HUES48 (cell line): ENCODE data around the gene SUFU.
"Not testable (repeated sequence)": the region's sequence is repeated elsewhere in the genome, so short reads cannot be mapped to it uniquely, and the experiment has no call there.

Source experiments
- H3K27ac ChIP-seq: one replicate; pipeline ENCODE4 v1.7.0; 2013; ENCODE audit warnings: low read depth, low read length, inconsistent platforms
- H3K27me3 ChIP-seq: 2 replicates; pipeline ENCODE4 v1.6.1; 2013; ENCODE audit warnings: mild to moderate bottlenecking, low read length; ENCODE audit not compliant: control insufficient read depth, insufficient read depth
- H3K36me3 ChIP-seq: 2 replicates; pipeline ENCODE4 v1.6.1; 2013; ENCODE audit warnings: low read length; ENCODE audit not compliant: control insufficient read depth, insufficient read depth
- H3K4me1 ChIP-seq: 2 replicates; pipeline ENCODE4 v1.6.1; 2013; ENCODE audit warnings: mild to moderate bottlenecking, low read length; ENCODE audit not compliant: control insufficient read depth, insufficient read depth
- H3K4me3 ChIP-seq: 2 replicates; pipeline ENCODE4 v1.5.1; 2013; ENCODE audit warnings: mild to moderate bottlenecking, low read depth, low read length
- H3K9ac ChIP-seq: 2 replicates; pipeline ENCODE4 v1.6.1; 2013; ENCODE audit warnings: mild to moderate bottlenecking, low read depth, low read length, moderate library complexity
- H3K9me3 ChIP-seq: 2 replicates; pipeline ENCODE4 v1.6.1; 2013; ENCODE audit warnings: low read length; ENCODE audit not compliant: control insufficient read depth, insufficient read depth

Gene SUFU

GRCh38 chr10:102484021-102484420 lies 19.8 kb upstream of the SUFU start:
- Histone ChIP-seq H3K4me3 (no peak overlapping the region), H3K27ac (no peak overlapping the region), H3K4me1 (no peaks in the 10 kb centered on the region), H3K9me3 (no peaks in the 10 kb centered on the region), H3K36me3 (peaks cover 92% of the 10 kb centered on the region), H3K9ac (no peak overlapping the region), H3K27me3 (no peaks in the 10 kb centered on the region)

DNA sequence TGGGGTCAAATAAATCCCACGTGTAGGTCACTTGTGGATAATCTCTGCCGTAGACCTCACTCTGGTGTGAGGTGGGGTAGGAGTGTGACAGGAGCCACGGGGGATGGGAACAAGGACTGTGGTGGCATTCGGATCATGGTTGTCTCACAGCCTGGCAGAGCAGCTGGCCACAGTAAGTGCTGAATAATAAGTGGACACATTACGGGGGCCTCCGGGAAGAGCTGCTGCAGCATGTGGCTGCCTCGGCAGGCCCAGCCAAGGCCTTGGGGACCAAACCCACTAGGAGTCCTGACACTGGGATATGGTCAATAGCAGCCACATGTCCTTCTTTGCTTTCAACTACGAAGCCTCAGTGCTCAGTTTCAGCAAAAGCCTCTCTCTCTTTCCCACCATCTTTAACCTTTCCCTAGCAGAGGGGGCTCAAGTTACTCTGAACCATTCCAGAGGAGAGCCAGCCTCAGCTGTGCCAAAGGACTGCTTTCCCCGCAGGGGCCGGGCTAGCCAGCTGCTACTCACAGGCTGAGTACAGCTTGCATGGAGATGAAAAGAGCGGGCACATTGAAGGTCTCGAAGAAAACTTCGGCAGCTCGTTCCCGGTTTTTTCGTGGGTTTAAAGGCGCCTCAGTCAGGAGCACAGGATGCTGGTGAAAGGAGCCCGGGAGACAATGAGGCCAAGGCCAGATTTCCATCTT lies 18.5 kb upstream of the SUFU start:
- Histone ChIP-seq H3K9me3 (no peaks in the 10 kb centered on the region), H3K4me1 (no peaks in the 10 kb centered on the region), H3K27ac (no peak overlapping the region), H3K9ac (no peak overlapping the region), H3K4me3 (no peak overlapping the region), H3K36me3 (peaks cover 85% of the 10 kb centered on the region), H3K27me3 (no peaks in the 10 kb centered on the region)

DNA sequence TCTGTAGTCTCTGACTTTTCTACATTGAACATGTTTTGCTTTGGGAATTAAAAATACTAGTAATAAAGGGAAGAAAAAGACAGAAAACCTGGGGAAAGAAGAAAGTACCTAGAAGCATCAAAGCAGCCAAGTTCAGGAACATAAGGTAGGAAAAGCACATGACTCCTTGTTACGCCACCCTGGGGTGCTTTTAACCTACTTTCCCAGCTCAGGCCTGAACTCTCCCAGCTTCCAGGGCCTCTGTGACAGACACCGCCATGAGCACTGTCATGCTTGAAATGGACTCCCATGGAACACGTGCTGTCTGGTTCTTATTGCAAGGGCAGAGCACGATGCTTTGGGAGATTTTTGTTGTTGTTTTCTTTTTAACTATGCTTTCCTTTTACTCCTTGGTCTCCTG lies 12.6 kb upstream of the SUFU start:
- Histone ChIP-seq H3K9ac (no peak overlapping the region), H3K36me3 (peaks cover 30% of the 10 kb centered on the region), H3K27me3 (no peaks in the 10 kb centered on the region), H3K27ac (no peak overlapping the region), H3K4me1 (no peaks in the 10 kb centered on the region), H3K9me3 (no peaks in the 10 kb centered on the region), H3K4me3 (no peak overlapping the region)

- Histone ChIP-seq H3K27ac (no peak overlapping the region), H3K9ac (no peak overlapping the region), H3K4me3 (no peak overlapping the region), H3K9me3 (no peaks in the 10 kb centered on the region), H3K27me3 (no peaks in the 10 kb centered on the region), H3K4me1 (no peaks in the 10 kb centered on the region), H3K36me3 (peaks cover 22% of the 10 kb centered on the region)
These were observed 11.3 kb upstream of the SUFU start for GRCh38 chr10:102492344-102492939.

- Histone ChIP-seq H3K4me1 (no peaks in the 10 kb centered on the region), H3K36me3 (peaks cover 19% of the 10 kb centered on the region), H3K9me3 (no peaks in the 10 kb centered on the region), H3K9ac (no peak overlapping the region), H3K4me3 (no peak overlapping the region), H3K27ac (no peak overlapping the region), H3K27me3 (no peaks in the 10 kb centered on the region)
These were observed 10.8 kb upstream of the SUFU start for GRCh38 chr10:102492983-102493382.

- Histone ChIP-seq H3K27ac (no peak overlapping the region), H3K36me3 (peaks cover 11% of the 10 kb centered on the region), H3K9ac (no peak overlapping the region), H3K9me3 (no peaks in the 10 kb centered on the region), H3K27me3 (no peaks in the 10 kb centered on the region), H3K4me3 (no peak overlapping the region), H3K4me1 (no peaks in the 10 kb centered on the region)
These were observed 10.0 kb upstream of the SUFU start for GRCh38 chr10:102493771-102494170.

DNA sequence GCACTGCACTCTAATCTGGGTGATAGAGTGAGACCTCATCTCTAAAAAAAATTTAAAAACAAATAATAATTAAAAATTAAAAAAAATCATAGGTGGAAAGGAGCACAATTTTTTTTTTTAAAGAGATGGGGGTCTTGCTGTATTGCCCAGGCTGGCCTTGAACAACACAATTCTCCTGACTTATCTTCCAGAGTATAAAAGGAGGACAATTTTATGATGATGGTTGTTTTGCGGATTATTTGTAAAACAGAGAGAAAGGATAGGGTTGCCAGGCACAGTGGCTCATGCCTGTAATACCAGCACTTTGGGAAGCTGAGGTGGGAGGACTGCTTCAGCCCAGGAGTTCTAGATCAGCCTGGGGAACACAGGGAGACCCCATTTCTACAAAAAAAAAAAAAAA lies 6.2 kb upstream of the SUFU start:
- no peak overlapping the region for H3K4me3 ChIP-seq
- H3K27ac ChIP-seq = no peak overlapping the region
- no peaks in the 10 kb centered on the region for H3K36me3 ChIP-seq
- H3K4me1 ChIP-seq = peaks cover 6% of the 10 kb centered on the region; the same call in 1 of the 2 replicates
- H3K27me3 ChIP-seq = no peaks in the 10 kb centered on the region
- H3K9ac ChIP-seq = no peak overlapping the region
- H3K9me3 ChIP-seq = no peaks in the 10 kb centered on the region

DNA sequence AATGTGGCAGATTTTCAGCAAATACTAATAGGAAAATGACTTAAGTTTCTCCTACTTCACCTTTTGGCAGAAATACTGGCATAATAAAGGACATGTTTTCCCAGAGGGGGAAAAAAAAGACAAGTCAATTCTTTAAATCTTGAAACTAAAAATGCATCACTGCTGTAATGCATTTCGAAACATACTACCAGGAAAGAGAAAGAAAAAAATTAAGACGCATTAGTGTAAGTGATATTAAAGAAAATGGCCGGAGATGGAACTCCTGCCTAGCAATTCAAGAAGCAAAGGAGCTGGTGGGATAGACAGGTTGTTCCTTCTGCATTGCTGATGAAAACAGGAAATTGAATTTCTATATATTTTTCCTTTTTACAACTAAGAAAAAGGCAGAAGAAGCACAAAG lies 4.4 kb upstream of the SUFU start:
- peaks cover 11% of the 10 kb centered on the region for H3K4me1 ChIP-seq
- no peaks in the 10 kb centered on the region for H3K9me3 ChIP-seq
- no peaks in the 10 kb centered on the region for H3K36me3 ChIP-seq
- no peak overlapping the region for H3K9ac ChIP-seq
- no peak overlapping the region for H3K27ac ChIP-seq
- no peak overlapping the region for H3K4me3 ChIP-seq
- no peaks in the 10 kb centered on the region for H3K27me3 ChIP-seq

GRCh38 chr10:102500686-102501085 lies 3.1 kb upstream of the SUFU start:
- not testable (repeated sequence) for H3K9ac ChIP-seq, H3K9me3 ChIP-seq, H3K4me3 ChIP-seq, H3K27ac ChIP-seq, H3K36me3 ChIP-seq
- H3K27me3 ChIP-seq = peaks cover 11% of the 10 kb centered on the region
- peaks cover 17% of the 10 kb centered on the region for H3K4me1 ChIP-seq

DNA sequence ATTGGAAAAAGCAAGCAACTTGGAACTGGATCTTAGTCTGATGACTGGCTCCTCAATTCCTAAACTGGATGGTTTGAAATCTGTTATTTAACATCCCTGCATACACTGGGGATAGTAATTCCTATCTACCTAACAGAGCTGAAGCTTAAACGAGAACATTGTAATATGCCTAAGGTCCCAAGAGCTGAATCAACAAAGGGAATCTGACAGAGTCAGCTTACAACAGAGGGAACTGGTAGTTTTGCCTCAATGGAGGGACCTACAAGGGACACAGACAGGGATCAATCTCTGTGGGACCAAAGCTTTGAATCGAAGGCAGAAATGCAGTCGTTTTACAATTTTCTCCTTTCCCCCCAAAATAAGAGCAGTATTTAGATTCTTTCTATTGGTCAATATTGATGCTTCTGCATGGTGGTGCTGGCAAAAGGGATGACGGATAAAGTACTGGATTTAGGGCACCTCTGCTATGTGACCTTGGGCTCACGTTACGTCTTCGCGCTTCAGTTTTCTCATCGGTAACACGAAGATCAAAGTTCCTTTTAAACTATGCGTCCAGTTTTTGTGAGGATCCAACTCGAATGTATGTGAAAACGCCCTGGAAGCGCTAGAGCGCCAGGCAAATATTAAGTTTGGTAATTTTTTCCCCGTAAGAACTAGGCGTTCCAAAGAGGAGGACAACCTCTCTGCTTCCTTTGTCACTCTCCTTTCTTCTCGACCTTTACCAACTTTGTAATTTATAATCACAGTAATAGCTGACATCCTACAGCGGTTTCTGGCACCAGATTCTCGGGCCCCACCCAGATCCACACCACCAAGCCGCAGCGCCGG lies 2.4 kb upstream of the SUFU start:
- Histone ChIP-seq H3K27ac (peak overlapping the region; percentile 53), H3K9me3 (no peaks in the 10 kb centered on the region), H3K4me1 (peaks cover 17% of the 10 kb centered on the region), H3K27me3 (peaks cover 16% of the 10 kb centered on the region), H3K36me3 (no peaks in the 10 kb centered on the region), H3K4me3 (peak overlapping the region; percentile 94), H3K9ac (peak overlapping the region; percentile 64)

DNA sequence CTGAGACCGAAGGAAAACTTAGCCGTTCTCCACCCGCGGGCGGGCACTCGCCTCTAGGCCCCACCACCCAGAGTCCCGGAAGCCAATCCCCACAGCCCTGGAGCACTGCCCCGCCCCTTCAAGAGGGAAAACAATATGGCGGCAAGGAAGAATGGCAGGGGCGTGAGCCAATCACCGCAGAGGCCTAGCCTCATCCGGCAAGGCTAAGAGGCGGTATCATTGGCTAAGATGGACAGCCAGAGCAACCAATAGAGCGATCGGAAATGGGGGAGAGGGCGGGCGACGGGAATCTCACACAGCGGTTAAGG lies 1.8 kb upstream of the SUFU start:
- H3K9me3 ChIP-seq = no peaks in the 10 kb centered on the region
- peak overlapping the region; percentile 64 for H3K9ac ChIP-seq
- peak overlapping the region; percentile 79 for H3K27ac ChIP-seq
- H3K4me1 ChIP-seq = peaks cover 17% of the 10 kb centered on the region
- peak overlapping the region; percentile 94 for H3K4me3 ChIP-seq
- no peaks in the 10 kb centered on the region for H3K36me3 ChIP-seq
- peaks cover 16% of the 10 kb centered on the region for H3K27me3 ChIP-seq
